Adrenal gland (tissue), 12 donors: ENCODE data around the gene TECR. TPM values are rescaled to one million over a fixed set of nuclear protein-coding genes. Genes with fewer than 3 reads are reported as not detected.

Source experiments
- DNase-seq, 7 donors: peaks; one replicate each; pipeline ENCODE4 v3.0.0-alpha.2; 2019 to 2020
- H3K27ac ChIP-seq, 5 donors: fragments of 200-600 bp; sonication (generic) in 4 of 5; 1 replicate in 3 of 5; 2 replicates in 2 of 5; pipeline versions ENCODE4 v1.5.1 to v1.8.0; 2016 to 2020; ENCODE audit warnings: mild to moderate bottlenecking in 1 of 5
- H3K27me3 ChIP-seq: fragments of 200-600 bp; 2 replicates; pipeline ENCODE4 v1.8.0; 2021
- H3K36me3 ChIP-seq, 2 donors: fragments of 200-600 bp; replicated peaks in 1 of 2; 1 replicate in 1 of 2; 2 replicates in 1 of 2; pipeline versions ENCODE4 v1.5.1 to v1.8.0; 2018 to 2022
- H3K4me1 ChIP-seq, 2 donors: fragments of 200-600 bp; replicated peaks in 1 of 2; 1 replicate in 1 of 2; 2 replicates in 1 of 2; pipeline versions ENCODE4 v1.5.1 to v1.8.0; 2018 to 2021
- H3K4me3 ChIP-seq, 4 donors: fragments of 200-600 bp; sonication (generic) in 3 of 4; one replicate each; pipeline ENCODE4 v1.5.1; 2016 to 2018
- H3K9me3 ChIP-seq, 3 donors: fragments of 200-600 bp; sonication (generic) in 1 of 3; replicated peaks in 1 of 3; 1 replicate in 2 of 3; 2 replicates in 1 of 3; pipeline versions ENCODE4 v1.5.1 to v1.8.0; 2016 to 2021
- CTCF ChIP-seq, 6 experiments: fragments of 450-650 bp in 4 of 6; fragments of 200-600 bp in 2 of 6; sonication (generic) in 1 of 6; IDR thresholded peaks; 1 replicate in 5 of 6; 2 replicates in 1 of 6; pipeline versions ENCODE4 v1.5.1 to v1.8.0; 2016 to 2021; ENCODE audit warnings: antibody characterized with exemption in 6 of 6, mild to moderate bottlenecking in 2 of 6, moderate library complexity in 1 of 6
- POLR2A ChIP-seq, 2 donors: fragments of 450-650 bp; IDR thresholded peaks; one replicate each; pipeline ENCODE4 v1.6.1; 2017; ENCODE audit warnings: antibody characterized with exemption in 2 of 2, mild to moderate bottlenecking in 2 of 2, moderate library complexity in 1 of 2
- WGBS, 4 donors: extraction: QIAGEN DNeasy Blood & Tissue Kit in 2 of 4; methylation state at CpG; one replicate each; pipeline versions ENCODE4 v1.1.5 to v1.1.7; 2013 to 2017; 5-methylcytosine and 5-hydroxymethylcytosine counted together
- intact Hi-C, 2 donors: fragments of 100-400 bp; cut with DNase I; formaldehyde crosslinking; loops; one replicate each; pipeline versions ENCODE4 v1.14.1 to v1.15.0; 2022 to 2023
- polyA plus RNA-seq, 3 donors: library from polyadenylated mRNA; stranded (reverse); fragments of 200-250 nt in 2 of 3; fragments of 350-450 nt in 1 of 3; fragmentation: Illumina TruSeq in 1 of 3; extraction: RNeasy Lipid Tissue Mini Kit (QIAGEN cat#74804) in 1 of 3; gene quantifications; one replicate each; pipeline ENCODE4 v1.2.3, GENCODE V29; 2013 to 2014
- total RNA-seq, 9 donors: library from RNA; depleted of rRNA in 4 of 9; stranded (reverse); fragments of >200 nt in 4 of 9; fragments of 120-200 nt in 1 of 9; fragmentation: NEBNext Ultra II Directional in 1 of 9; extraction: Animal tissue kit (Norgen Biotek cat#: 25700) in 1 of 9; gene quantifications; one replicate each; pipeline versions ENCODE4 v1.1.0 to v1.2.4, GENCODE V29; 2013 to 2023
- donor health status: healthy with polysubstance abuse.
- donor health status: Bipolar disorder and iron deficiency.
- donor health status: DM: yes; HTN: yes; CAD: no.
- donor health status: DM: no; HTN: no; CAD: no.
- donor health status: DM: no; HTN: no; CAD: no.
- donor health status: DM: yes; HTN: yes; CAD: no.

The TECR gene
- total and polyA plus RNA-seq, 12 donors, result 108 to 610 (median 219) TPM

GRCh38 chr19:14542711-14543328, 13.4 kb downstream of the TECR start:
- 52 to 58% (median 56%) methylated on average over 6 to 7 of the region's 7 CpGs for WGBS, 4 donors
- H3K27me3 ChIP-seq, result no peaks in the 10 kb centered on the region
- peaks cover 21 to 23% of the 10 kb centered on the region in 2 donors for H3K4me1 ChIP-seq
- no peak overlapping the region for H3K27ac ChIP-seq
- no peaks in the 10 kb centered on the region for H3K36me3 ChIP-seq
- no peak overlapping the region for H3K4me3 ChIP-seq
- H3K9me3 ChIP-seq, result no peaks in the 10 kb centered on the region
- TF ChIP-seq CTCF (IDR thresholded peaks at IDR 0.05) (no peak), POLR2A (IDR thresholded peaks at IDR 0.05) (no peak)
- intact Hi-C loops, result no loop called here
- no peak for DNase-seq

- no peaks in the 10 kb centered on the region for H3K9me3 ChIP-seq
- 79 to 85% (median 81%) methylated on average over 4 to 5 of the region's 5 CpGs for whole genome bisulfite sequencing, 4 donors
- H3K27me3 ChIP-seq, result no peaks in the 10 kb centered on the region
- intact Hi-C loops, result no loop called here
- no peak overlapping the region for H3K27ac ChIP-seq
- DNase-seq, result no peak
- H3K36me3 ChIP-seq, result peaks cover 0 to 5% of the 10 kb centered on the region in 2 donors
- no peak for TF ChIP-seq POLR2A (IDR thresholded peaks at IDR 0.05)
- TF ChIP-seq CTCF (IDR thresholded peaks at IDR 0.05), result no peak
- H3K4me1 ChIP-seq, result peaks cover 16 to 19% of the 10 kb centered on the region in 2 donors
- no peak overlapping the region for H3K4me3 ChIP-seq
These were observed 14.7 kb downstream of the TECR start for GRCh38 chr19:14544047-14544446.

GRCh38 chr19:14544977-14545715, 15.8 kb downstream of the TECR start:
- peak in 1 of 2 donors; percentile 37 for TF ChIP-seq POLR2A (IDR thresholded peaks at IDR 0.05)
- no peak for TF ChIP-seq CTCF (IDR thresholded peaks at IDR 0.05)
- peak; percentile 90 to 98 (median 93) for DNase-seq
- Histone ChIP-seq H3K4me1 (peaks cover 16 to 23% of the 10 kb centered on the region in 2 donors), H3K4me3 (no peak overlapping the region), H3K9me3 (no peaks in the 10 kb centered on the region), H3K27ac (peak overlapping the region; percentile 11 to 74 (median 50)), H3K36me3 (peaks cover 0 to 9% of the 10 kb centered on the region in 2 donors), H3K27me3 (no peaks in the 10 kb centered on the region)
- intact Hi-C loops, result no loop called here
- 48 to 60% (median 49%) methylated on average over 21 of the region's 21 CpGs for WGBS, 4 donors

GRCh38 chr19:14545716-14546082, 16.3 kb downstream of the TECR start:
- 51 to 92% (median 58%) methylated on average over 2 to 9 of the region's 9 CpGs for WGBS, 4 donors
- peaks cover 0 to 9% of the 10 kb centered on the region in 2 donors for H3K36me3 ChIP-seq

More at GRCh38 chr19:14545716-14546082, 16.3 kb downstream of the TECR start:
- Histone ChIP-seq H3K4me3 (no peak overlapping the region), H3K9me3 (no peaks in the 10 kb centered on the region), H3K27ac (peak overlapping the region in 3 of 5 donors; percentile 50 to 74 (median 74)), H3K27me3 (no peaks in the 10 kb centered on the region), H3K4me1 (peaks cover 19 to 28% of the 10 kb centered on the region in 2 donors)
- DNase-seq, result no peak
- intact Hi-C loops, result no loop called here
- TF ChIP-seq POLR2A (IDR thresholded peaks at IDR 0.05) (no peak), CTCF (IDR thresholded peaks at IDR 0.05) (no peak)
